ENCODE results near the gene STXBP6. TPM values are rescaled to one million over a fixed set of nuclear protein-coding genes. Genes with fewer than 3 reads are reported as not detected.

Gene STXBP6
- polyA plus RNA-seq, 1 donor from 2014 or later = 14.6 TPM

DNA sequence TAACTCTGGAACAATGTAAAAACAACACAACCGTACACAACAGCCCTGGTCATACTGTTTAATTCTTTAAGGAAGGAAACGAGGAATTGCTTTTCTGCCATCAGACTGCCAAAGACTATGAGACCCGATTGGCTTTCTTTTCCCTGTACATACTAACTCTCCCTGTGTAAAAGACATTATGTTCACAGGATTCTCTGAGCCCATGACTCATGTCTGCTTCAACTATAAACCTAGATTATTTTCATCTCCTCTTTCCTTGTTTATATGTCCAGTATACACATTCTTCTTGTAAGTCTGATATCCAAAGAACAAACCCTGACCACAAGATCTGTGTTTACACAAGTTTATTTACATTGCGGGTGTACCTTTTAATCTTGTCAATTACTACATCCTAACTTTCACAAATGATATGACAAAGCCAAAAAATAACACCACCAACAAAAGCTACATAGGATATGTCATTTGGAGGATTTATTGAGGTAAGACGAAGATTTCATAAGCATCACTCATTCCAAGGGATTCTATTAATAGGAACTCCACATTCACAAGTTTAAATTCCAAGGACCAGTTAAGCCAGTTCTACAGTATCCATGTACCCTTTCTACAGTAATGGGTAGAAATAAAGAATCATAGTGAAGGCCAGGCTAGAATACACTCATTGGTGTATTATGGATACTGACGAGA, 67.3 kb downstream of the STXBP6 start:
- H3K27ac ChIP-seq (ENCODE audit: low read length) = no peak overlapping the region
- no peaks in the 10 kb centered on the region for H3F3A ChIP-seq (ENCODE audit: insufficient read depth, low read length, poor library complexity, severe bottlenecking)
- H4K20me1 ChIP-seq (ENCODE audit: insufficient read depth) = no peaks in the 10 kb centered on the region
- no peaks in the 10 kb centered on the region for H3K79me2 ChIP-seq (replicated peaks; ENCODE audit: insufficient read depth, low read length)
- no peaks in the 10 kb centered on the region for H3K9me2 ChIP-seq (ENCODE audit: insufficient read depth, low read length)
- TF ChIP-seq, protein P1, sequence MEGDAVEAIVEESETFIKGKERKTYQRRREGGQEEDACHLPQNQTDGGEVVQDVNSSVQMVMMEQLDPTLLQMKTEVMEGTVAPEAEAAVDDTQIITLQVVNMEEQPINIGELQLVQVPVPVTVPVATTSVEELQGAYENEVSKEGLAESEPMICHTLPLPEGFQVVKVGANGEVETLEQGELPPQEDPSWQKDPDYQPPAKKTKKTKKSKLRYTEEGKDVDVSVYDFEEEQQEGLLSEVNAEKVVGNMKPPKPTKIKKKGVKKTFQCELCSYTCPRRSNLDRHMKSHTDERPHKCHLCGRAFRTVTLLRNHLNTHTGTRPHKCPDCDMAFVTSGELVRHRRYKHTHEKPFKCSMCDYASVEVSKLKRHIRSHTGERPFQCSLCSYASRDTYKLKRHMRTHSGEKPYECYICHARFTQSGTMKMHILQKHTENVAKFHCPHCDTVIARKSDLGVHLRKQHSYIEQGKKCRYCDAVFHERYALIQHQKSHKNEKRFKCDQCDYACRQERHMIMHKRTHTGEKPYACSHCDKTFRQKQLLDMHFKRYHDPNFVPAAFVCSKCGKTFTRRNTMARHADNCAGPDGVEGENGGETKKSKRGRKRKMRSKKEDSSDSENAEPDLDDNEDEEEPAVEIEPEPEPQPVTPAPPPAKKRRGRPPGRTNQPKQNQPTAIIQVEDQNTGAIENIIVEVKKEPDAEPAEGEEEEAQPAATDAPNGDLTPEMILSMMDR (IDR thresholded peaks at IDR 0.05; ENCODE audit: poor library complexity, severe bottlenecking) = no peak
- TF ChIP-seq POLR2AphosphoS5 (IDR thresholded peaks at IDR 0.05) = no peak
- no peak for TF ChIP-seq SMC3 (conservative IDR thresholded peaks at IDR 0.05; ENCODE audit: poor library complexity)
- TF ChIP-seq EZH2 (IDR thresholded peaks at IDR 0.05; ENCODE audit: borderline replicate concordance, insufficient read depth, low read length, poor library complexity, severe bottlenecking) = no peak
- TF ChIP-seq MXI1 (conservative IDR thresholded peaks at IDR 0.05; ENCODE audit: poor library complexity, severe bottlenecking) = no peak
- no peak for TF ChIP-seq RAD21 (conservative IDR thresholded peaks at IDR 0.05)
- TF ChIP-seq TAF1 (IDR thresholded peaks at IDR 0.05; ENCODE audit: low read depth) = no peak
- no peak for TF ChIP-seq EP300 (conservative IDR thresholded peaks at IDR 0.05; ENCODE audit: poor library complexity, severe bottlenecking)
- TF ChIP-seq, protein P2, sequence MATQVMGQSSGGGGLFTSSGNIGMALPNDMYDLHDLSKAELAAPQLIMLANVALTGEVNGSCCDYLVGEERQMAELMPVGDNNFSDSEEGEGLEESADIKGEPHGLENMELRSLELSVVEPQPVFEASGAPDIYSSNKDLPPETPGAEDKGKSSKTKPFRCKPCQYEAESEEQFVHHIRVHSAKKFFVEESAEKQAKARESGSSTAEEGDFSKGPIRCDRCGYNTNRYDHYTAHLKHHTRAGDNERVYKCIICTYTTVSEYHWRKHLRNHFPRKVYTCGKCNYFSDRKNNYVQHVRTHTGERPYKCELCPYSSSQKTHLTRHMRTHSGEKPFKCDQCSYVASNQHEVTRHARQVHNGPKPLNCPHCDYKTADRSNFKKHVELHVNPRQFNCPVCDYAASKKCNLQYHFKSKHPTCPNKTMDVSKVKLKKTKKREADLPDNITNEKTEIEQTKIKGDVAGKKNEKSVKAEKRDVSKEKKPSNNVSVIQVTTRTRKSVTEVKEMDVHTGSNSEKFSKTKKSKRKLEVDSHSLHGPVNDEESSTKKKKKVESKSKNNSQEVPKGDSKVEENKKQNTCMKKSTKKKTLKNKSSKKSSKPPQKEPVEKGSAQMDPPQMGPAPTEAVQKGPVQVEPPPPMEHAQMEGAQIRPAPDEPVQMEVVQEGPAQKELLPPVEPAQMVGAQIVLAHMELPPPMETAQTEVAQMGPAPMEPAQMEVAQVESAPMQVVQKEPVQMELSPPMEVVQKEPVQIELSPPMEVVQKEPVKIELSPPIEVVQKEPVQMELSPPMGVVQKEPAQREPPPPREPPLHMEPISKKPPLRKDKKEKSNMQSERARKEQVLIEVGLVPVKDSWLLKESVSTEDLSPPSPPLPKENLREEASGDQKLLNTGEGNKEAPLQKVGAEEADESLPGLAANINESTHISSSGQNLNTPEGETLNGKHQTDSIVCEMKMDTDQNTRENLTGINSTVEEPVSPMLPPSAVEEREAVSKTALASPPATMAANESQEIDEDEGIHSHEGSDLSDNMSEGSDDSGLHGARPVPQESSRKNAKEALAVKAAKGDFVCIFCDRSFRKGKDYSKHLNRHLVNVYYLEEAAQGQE (IDR thresholded peaks at IDR 0.05; ENCODE audit: borderline replicate concordance) = no peak
- no peaks in the 10 kb centered on the region for H3K36me3 ChIP-seq (ENCODE audit: insufficient read depth, low read length)
- no peaks in the 10 kb centered on the region for H3K9me3 ChIP-seq (ENCODE audit: low read length)
- H2AFZ ChIP-seq (ENCODE audit: low read depth, low read length) = no peak overlapping the region
- no peak overlapping the region for H3K4me3 ChIP-seq (ENCODE audit: low read length)
- no peak overlapping the region for H3K4me2 ChIP-seq (ENCODE audit: low read length)
- H3K27me3 ChIP-seq (ENCODE audit: insufficient read depth, low read depth, low read length) = no peaks in the 10 kb centered on the region
- H3K9ac ChIP-seq (ENCODE audit: low read length) = no peak overlapping the region

DNA sequence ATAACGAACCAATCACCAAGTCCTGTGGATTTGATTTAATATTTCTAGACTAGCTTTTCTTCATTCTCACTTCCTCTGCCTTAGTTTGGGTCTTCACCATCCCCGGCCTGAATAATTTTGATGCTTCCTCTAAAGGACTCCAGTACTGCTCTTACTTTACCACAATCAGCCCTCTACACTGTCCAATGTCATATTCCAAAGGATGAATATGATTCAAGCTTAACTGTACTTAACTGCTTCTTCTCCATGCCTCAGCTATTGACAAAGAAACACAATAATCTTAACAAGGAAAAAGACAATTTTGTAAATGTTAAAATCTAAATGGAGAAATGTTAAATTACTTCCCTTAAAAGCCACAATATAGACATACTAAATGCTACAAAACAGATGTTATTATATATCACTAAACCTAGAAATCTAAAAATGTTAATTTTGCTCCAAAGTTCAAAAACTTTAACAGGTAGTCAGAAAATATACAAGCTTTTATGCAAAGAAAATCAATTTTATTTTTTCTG, 70.2 kb downstream of the STXBP6 start:
- Histone ChIP-seq H3K27ac (ENCODE audit: low read length) (no peak overlapping the region), H3K9me2 (ENCODE audit: insufficient read depth, low read length) (no peaks in the 10 kb centered on the region), H3K27me3 (ENCODE audit: insufficient read depth, low read depth, low read length) (no peaks in the 10 kb centered on the region), H3K79me2 (replicated peaks; ENCODE audit: insufficient read depth, low read length) (no peaks in the 10 kb centered on the region), H3F3A (ENCODE audit: insufficient read depth, low read length, poor library complexity, severe bottlenecking) (no peaks in the 10 kb centered on the region), H3K9me3 (ENCODE audit: low read length) (no peaks in the 10 kb centered on the region), H3K36me3 (ENCODE audit: insufficient read depth, low read length) (no peaks in the 10 kb centered on the region), H3K9ac (ENCODE audit: low read length) (no peak overlapping the region), H2AFZ (ENCODE audit: low read depth, low read length) (no peak overlapping the region), H4K20me1 (ENCODE audit: insufficient read depth) (no peaks in the 10 kb centered on the region), H3K4me3 (ENCODE audit: low read length) (no peak overlapping the region), H3K4me2 (ENCODE audit: low read length) (no peak overlapping the region)
- TF ChIP-seq POLR2AphosphoS5 (IDR thresholded peaks at IDR 0.05) (no peak), MXI1 (conservative IDR thresholded peaks at IDR 0.05; ENCODE audit: poor library complexity, severe bottlenecking) (no peak), EP300 (conservative IDR thresholded peaks at IDR 0.05; ENCODE audit: poor library complexity, severe bottlenecking) (no peak), RAD21 (conservative IDR thresholded peaks at IDR 0.05) (no peak), EZH2 (IDR thresholded peaks at IDR 0.05; ENCODE audit: borderline replicate concordance, insufficient read depth, low read length, poor library complexity, severe bottlenecking) (no peak), TAF1 (IDR thresholded peaks at IDR 0.05; ENCODE audit: low read depth) (no peak), SMC3 (conservative IDR thresholded peaks at IDR 0.05; ENCODE audit: poor library complexity) (no peak)
- TF ChIP-seq, protein P1 (IDR thresholded peaks at IDR 0.05; ENCODE audit: poor library complexity, severe bottlenecking) = no peak

Data from neural cell (in vitro differentiated cells).